T-helper 2 cell treated with Interferon-gamma antibody and Interleukin-4, amounts not matched to agents 5 μg/mL and 100 μg/mL, for 36 hours (primary cell): Measurements from ENCODE around the gene SMG7.

Source experiments
- DNase-seq: peaks from one replicate; pipeline ENCODE4 v3.0.0; 2021; ENCODE audit warnings: low spot score
- H3K27ac Mint-ChIP-seq: one replicate; pipeline ENCODE4 v1.8.0; 2021; ENCODE audit warnings: mild to moderate bottlenecking, mixed read lengths
- H3K27me3 Mint-ChIP-seq: one replicate; pipeline ENCODE4 v1.8.0; 2021; ENCODE audit warnings: low read depth, mixed read lengths
- H3K36me3 Mint-ChIP-seq: one replicate; pipeline ENCODE4 v1.8.0; 2021; ENCODE audit warnings: low read depth, mixed read lengths
- H3K4me1 Mint-ChIP-seq: one replicate; pipeline ENCODE4 v1.8.0; 2021; ENCODE audit warnings: low read depth, mixed read lengths
- H3K4me3 Mint-ChIP-seq: one replicate; pipeline ENCODE4 v1.8.0; 2022; ENCODE audit warnings: mild to moderate bottlenecking, moderate library complexity, mixed read lengths
- H3K9me3 Mint-ChIP-seq: one replicate; pipeline ENCODE4 v1.8.0; 2021; ENCODE audit warnings: mixed read lengths

SMG7 gene

GRCh38 chr1:183477986-183478781 lies 5.9 kb downstream of the SMG7 start:
- Mint-ChIP-seq H3K4me3 (peak overlapping the region; percentile 76), H3K27me3 (no peaks in the 10 kb centered on the region)
- no peak for DNase-seq

GRCh38 chr1:183480971-183481441 lies 8.7 kb downstream of the SMG7 start:
- Mint-ChIP-seq H3K4me1 (peaks cover 49% of the 10 kb centered on the region), H3K36me3 (peaks cover 24% of the 10 kb centered on the region), H3K4me3 (peak overlapping the region; percentile 60), H3K27ac (peak overlapping the region; percentile 41), H3K9me3 (no peaks in the 10 kb centered on the region), H3K27me3 (no peaks in the 10 kb centered on the region)
- no peak for DNase-seq

More at GRCh38 chr1:183477986-183478781, 5.9 kb downstream of the SMG7 start:
- H3K27ac Mint-ChIP-seq = peak overlapping the region; percentile 92
- H3K4me1 Mint-ChIP-seq = peaks cover 55% of the 10 kb centered on the region
- peaks cover 24% of the 10 kb centered on the region for H3K36me3 Mint-ChIP-seq
- H3K9me3 Mint-ChIP-seq = no peaks in the 10 kb centered on the region

GRCh38 chr1:183483224-183483623 lies 10.9 kb downstream of the SMG7 start:
- H3K4me3 Mint-ChIP-seq = no peak overlapping the region

GRCh38 chr1:183484254-183484653 lies 12.0 kb downstream of the SMG7 start:
- Mint-ChIP-seq H3K36me3 (peaks cover 38% of the 10 kb centered on the region), H3K9me3 (no peaks in the 10 kb centered on the region), H3K4me3 (no peak overlapping the region), H3K4me1 (peaks cover 50% of the 10 kb centered on the region), H3K27me3 (no peaks in the 10 kb centered on the region), H3K27ac (no peak overlapping the region)
- DNase-seq = no peak

More at GRCh38 chr1:183483224-183483623, 10.9 kb downstream of the SMG7 start:
- Mint-ChIP-seq H3K27me3 (no peaks in the 10 kb centered on the region), H3K36me3 (peaks cover 38% of the 10 kb centered on the region), H3K27ac (no peak overlapping the region), H3K4me1 (peaks cover 58% of the 10 kb centered on the region), H3K9me3 (no peaks in the 10 kb centered on the region)
- DNase-seq = no peak

GRCh38 chr1:183484851-183485250 lies 12.6 kb downstream of the SMG7 start:
- no peak for DNase-seq
- H3K4me3 Mint-ChIP-seq = no peak overlapping the region
- no peaks in the 10 kb centered on the region for H3K9me3 Mint-ChIP-seq
- no peak overlapping the region for H3K27ac Mint-ChIP-seq
- H3K27me3 Mint-ChIP-seq = no peaks in the 10 kb centered on the region
- peaks cover 47% of the 10 kb centered on the region for H3K4me1 Mint-ChIP-seq
- H3K36me3 Mint-ChIP-seq = peaks cover 39% of the 10 kb centered on the region

- Mint-ChIP-seq H3K4me3 (no peak overlapping the region), H3K9me3 (no peaks in the 10 kb centered on the region), H3K36me3 (peaks cover 38% of the 10 kb centered on the region), H3K4me1 (peaks cover 31% of the 10 kb centered on the region), H3K27ac (no peak overlapping the region), H3K27me3 (no peaks in the 10 kb centered on the region)
- no peak for DNase-seq
These were observed 15.6 kb downstream of the SMG7 start for GRCh38 chr1:183487674-183488442.

GRCh38 chr1:183490932-183491331 lies 18.6 kb downstream of the SMG7 start:
- no peaks in the 10 kb centered on the region for H3K27me3 Mint-ChIP-seq
- peaks cover 8% of the 10 kb centered on the region for H3K9me3 Mint-ChIP-seq
- H3K4me3 Mint-ChIP-seq = no peak overlapping the region
- H3K4me1 Mint-ChIP-seq = peaks cover 28% of the 10 kb centered on the region
- H3K36me3 Mint-ChIP-seq = peaks cover 47% of the 10 kb centered on the region
- H3K27ac Mint-ChIP-seq = no peak overlapping the region
- no peak for DNase-seq

GRCh38 chr1:183493540-183494245 lies 21.4 kb downstream of the SMG7 start:
- Mint-ChIP-seq H3K4me1 (peaks cover 31% of the 10 kb centered on the region), H3K27me3 (no peaks in the 10 kb centered on the region), H3K36me3 (peaks cover 43% of the 10 kb centered on the region), H3K9me3 (peaks cover 8% of the 10 kb centered on the region), H3K27ac (no peak overlapping the region), H3K4me3 (no peak overlapping the region)
- no peak for DNase-seq

GRCh38 chr1:183495420-183495819 lies 23.1 kb downstream of the SMG7 start:
- Mint-ChIP-seq H3K27me3 (no peaks in the 10 kb centered on the region), H3K36me3 (peaks cover 34% of the 10 kb centered on the region), H3K4me3 (no peak overlapping the region), H3K9me3 (peaks cover 8% of the 10 kb centered on the region), H3K4me1 (peaks cover 35% of the 10 kb centered on the region), H3K27ac (no peak overlapping the region)
- no peak for DNase-seq

GRCh38 chr1:183497218-183497617 lies 24.9 kb downstream of the SMG7 start:
- DNase-seq = no peak
- peak overlapping the region; percentile 51 for H3K4me3 Mint-ChIP-seq
- H3K4me1 Mint-ChIP-seq = peaks cover 42% of the 10 kb centered on the region
- H3K27ac Mint-ChIP-seq = peak overlapping the region; percentile 66
- H3K9me3 Mint-ChIP-seq = peaks cover 8% of the 10 kb centered on the region
- H3K36me3 Mint-ChIP-seq = peaks cover 29% of the 10 kb centered on the region
- H3K27me3 Mint-ChIP-seq = no peaks in the 10 kb centered on the region

GRCh38 chr1:183498342-183498991 lies 26.2 kb downstream of the SMG7 start:
- Mint-ChIP-seq H3K4me1 (peaks cover 45% of the 10 kb centered on the region), H3K9me3 (peaks cover 8% of the 10 kb centered on the region)

GRCh38 chr1:183505454-183506089 lies 33.3 kb downstream of the SMG7 start:
- H3K27ac Mint-ChIP-seq = no peak overlapping the region
- H3K36me3 Mint-ChIP-seq = peaks cover 3% of the 10 kb centered on the region
- H3K4me1 Mint-ChIP-seq = peaks cover 17% of the 10 kb centered on the region
- no peaks in the 10 kb centered on the region for H3K9me3 Mint-ChIP-seq
- DNase-seq = no peak
- H3K27me3 Mint-ChIP-seq = no peaks in the 10 kb centered on the region
- H3K4me3 Mint-ChIP-seq = no peak overlapping the region

More at GRCh38 chr1:183498342-183498991, 26.2 kb downstream of the SMG7 start:
- Mint-ChIP-seq H3K36me3 (peaks cover 23% of the 10 kb centered on the region), H3K27me3 (no peaks in the 10 kb centered on the region), H3K27ac (peak overlapping the region; percentile 72), H3K4me3 (peak overlapping the region; percentile 54)
- no peak for DNase-seq

GRCh38 chr1:183506561-183506960 lies 34.3 kb downstream of the SMG7 start:
- Mint-ChIP-seq H3K4me1 (peaks cover 16% of the 10 kb centered on the region), H3K27me3 (no peaks in the 10 kb centered on the region), H3K4me3 (no peak overlapping the region), H3K36me3 (peaks cover 3% of the 10 kb centered on the region), H3K9me3 (no peaks in the 10 kb centered on the region), H3K27ac (no peak overlapping the region)
- no peak for DNase-seq
